ENCODE results near the gene IFNAR1. TPM values are rescaled to one million over a fixed set of nuclear protein-coding genes. Genes with fewer than 3 reads are reported as not detected.

Gene IFNAR1
- total RNA-seq, 1 experiment from 2014 or later = 20.5 TPM

GRCh38 chr21:33383056-33383888 lies 58.5 kb downstream of the IFNAR1 start:
- ChIA-PET CTCF (interaction anchor here (1.6 kb wide), 1 partner anchor 183 kb away, joined by 3 read pairs; no protein-coding TSS in a partner anchor), POLR2A (no interaction called here), RAD21 (ENCODE audit: low non-redundant PET in 1 of 2, low total read pairs in 2 of 2, uncharacterized antibody in 2 of 2, unreplicated experiment in 2 of 2) (no interaction called here)
- H4K20me1 ChIP-seq (ENCODE audit: insufficient read depth) = no peaks in the 10 kb centered on the region
- H3K4me2 ChIP-seq (ENCODE audit: low read length) = peak overlapping the region; percentile 64
- no peaks in the 10 kb centered on the region for H3K36me3 ChIP-seq (ENCODE audit: control insufficient read depth in 1 of 2, insufficient read depth in 2 of 2, low read length in 2 of 2)
- BruUV-seq (replicated peaks) = TSS peak; percentile 51
- H3K9ac ChIP-seq (ENCODE audit: low read length) = peak overlapping the region; percentile 56
- peak overlapping the region; percentile 78 for H2AFZ ChIP-seq (ENCODE audit: low read depth, low read length, poor library complexity, severe bottlenecking)
- H3K9me3 ChIP-seq (ENCODE audit: control insufficient read depth in 1 of 2, insufficient read depth in 1 of 2, low read depth in 1 of 2, low read length in 2 of 2) = no peaks in the 10 kb centered on the region
- TF ChIP-seq, protein P1, sequence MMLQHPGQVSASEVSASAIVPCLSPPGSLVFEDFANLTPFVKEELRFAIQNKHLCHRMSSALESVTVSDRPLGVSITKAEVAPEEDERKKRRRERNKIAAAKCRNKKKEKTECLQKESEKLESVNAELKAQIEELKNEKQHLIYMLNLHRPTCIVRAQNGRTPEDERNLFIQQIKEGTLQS (IDR thresholded peaks at IDR 0.05) = no peak
- TF ChIP-seq POLR2AphosphoS5 (IDR thresholded peaks at IDR 0.05; ENCODE audit: low read depth, low read length) (peak; percentile 48; the same call in 1 of the 2 replicates), JUND (IDR thresholded peaks at IDR 0.05) (no peak), FOSL1 (IDR thresholded peaks at IDR 0.05; ENCODE audit: low read depth) (no peak), TCF7L2 (IDR thresholded peaks at IDR 0.05; ENCODE audit: borderline replicate concordance, extremely low read depth, insufficient read depth, insufficient read length) (peak; percentile 40), CBX3 (IDR thresholded peaks at IDR 0.05; ENCODE audit: low read depth) (no peak)
- H3K27me3 ChIP-seq (ENCODE audit: insufficient read depth, low read length) = no peaks in the 10 kb centered on the region
- DNase-seq (ENCODE audit: low read depth, low spot score) (peak; percentile 86), ATAC-seq (peak; percentile 63)
- H3K4me1 ChIP-seq (ENCODE audit: control insufficient read depth in 1 of 2, insufficient read depth in 2 of 2, low read length in 2 of 2) = peaks cover 45 to 59% of the 10 kb centered on the region in 2 experiments
- H3K79me2 ChIP-seq (ENCODE audit: insufficient read depth, low read length) = no peaks in the 10 kb centered on the region
- H3K4me3 ChIP-seq (replicated peaks in 1 of 2; ENCODE audit: low read depth in 1 of 2, low read length in 2 of 2) = peak overlapping the region in 1 of 2 experiments; percentile 6; a peak in 1 of 4 replicates
- H3K27ac ChIP-seq (ENCODE audit: low read depth, low read length) = peak overlapping the region; percentile 80
- intact Hi-C loops (cut with micrococcal nuclease) = no loop called here
- H3K9me2 ChIP-seq (ENCODE audit: insufficient read depth) = no peaks in the 10 kb centered on the region

DNA sequence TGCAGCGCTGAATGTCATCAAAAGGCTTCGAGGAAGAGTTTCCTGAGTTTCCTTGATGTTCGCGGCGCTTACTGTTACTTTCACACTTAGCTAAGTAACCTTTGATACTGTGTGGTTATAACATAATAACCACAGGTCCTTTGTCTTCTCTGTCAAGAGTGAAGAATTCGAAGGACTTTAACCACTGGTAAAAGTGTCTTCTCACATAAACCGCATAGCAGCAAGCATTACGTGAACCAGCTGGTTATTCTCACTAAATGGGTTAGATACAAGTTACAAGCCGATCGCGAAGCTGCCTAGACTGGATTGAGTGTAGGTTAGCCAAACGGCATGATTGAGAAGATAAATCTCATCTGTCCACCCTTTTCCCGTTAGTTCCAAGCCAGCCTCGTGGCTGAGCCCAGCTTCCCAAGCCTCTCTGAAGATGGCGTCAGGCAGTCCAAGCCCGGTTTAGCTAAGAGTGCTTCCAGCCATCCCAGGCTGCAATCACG lies 60.1 kb downstream of the IFNAR1 start:
- no peaks in the 10 kb centered on the region for H3K9me3 ChIP-seq (ENCODE audit: control insufficient read depth in 1 of 2, insufficient read depth in 1 of 2, low read depth in 1 of 2, low read length in 2 of 2)
- no peak overlapping the region for H2AFZ ChIP-seq (ENCODE audit: low read depth, low read length, poor library complexity, severe bottlenecking)
- DNase-seq (ENCODE audit: low read depth, low spot score) = no peak
- H3K9me2 ChIP-seq (ENCODE audit: insufficient read depth) = no peaks in the 10 kb centered on the region
- ChIA-PET CTCF (interaction anchor here (0.9 to 1.6 kb wide), 3 partner anchors 9 to 185 kb away, joined by 3 to 6 read pairs (median 3); no protein-coding TSS in a partner anchor), POLR2A (interaction anchor here (1.0 kb wide), 1 partner anchor 20 kb away, joined by 4 read pairs; no protein-coding TSS in a partner anchor), RAD21 (ENCODE audit: low non-redundant PET in 1 of 2, low total read pairs in 2 of 2, uncharacterized antibody in 2 of 2, unreplicated experiment in 2 of 2) (no interaction called here)
- H3K4me2 ChIP-seq (ENCODE audit: low read length) = no peak overlapping the region
- no peak overlapping the region for H3K27ac ChIP-seq (ENCODE audit: low read depth, low read length)
- no peak overlapping the region for H3K4me3 ChIP-seq (replicated peaks in 1 of 2; ENCODE audit: low read depth in 1 of 2, low read length in 2 of 2)
- intact Hi-C loops (cut with micrococcal nuclease) = no loop called here
- no peak overlapping the region for H3K9ac ChIP-seq (ENCODE audit: low read length)
- H3K4me1 ChIP-seq (ENCODE audit: control insufficient read depth in 1 of 2, insufficient read depth in 2 of 2, low read length in 2 of 2) = peaks cover 36 to 48% of the 10 kb centered on the region in 2 experiments
- H3K36me3 ChIP-seq (ENCODE audit: control insufficient read depth in 1 of 2, insufficient read depth in 2 of 2, low read length in 2 of 2) = no peaks in the 10 kb centered on the region
- H4K20me1 ChIP-seq (ENCODE audit: insufficient read depth) = no peaks in the 10 kb centered on the region
- BruUV-seq (replicated peaks) = no TSS peak
- ATAC-seq = no peak
- H3K79me2 ChIP-seq (ENCODE audit: insufficient read depth, low read length) = no peaks in the 10 kb centered on the region
- H3K27me3 ChIP-seq (ENCODE audit: insufficient read depth, low read length) = no peaks in the 10 kb centered on the region
- TF ChIP-seq ZNF274 (IDR thresholded peaks at IDR 0.05; ENCODE audit: low read depth, low read length) = no peak
- no peak for TF ChIP-seq TCF7L2 (IDR thresholded peaks at IDR 0.05; ENCODE audit: borderline replicate concordance, extremely low read depth, insufficient read depth, insufficient read length)
- TF ChIP-seq CEBPB (IDR thresholded peaks at IDR 0.05; ENCODE audit: low read depth) = no peak
- TF ChIP-seq ELF1 (IDR thresholded peaks at IDR 0.05; ENCODE audit: borderline replicate concordance, low read depth) = no peak
- TF ChIP-seq EGR1 (IDR thresholded peaks at IDR 0.05; ENCODE audit: low read depth) = no peak
- no peak for TF ChIP-seq ZBTB33 (IDR thresholded peaks at IDR 0.05; ENCODE audit: extremely low read depth, insufficient replicate concordance, low read length)
- TF ChIP-seq, protein P2, sequence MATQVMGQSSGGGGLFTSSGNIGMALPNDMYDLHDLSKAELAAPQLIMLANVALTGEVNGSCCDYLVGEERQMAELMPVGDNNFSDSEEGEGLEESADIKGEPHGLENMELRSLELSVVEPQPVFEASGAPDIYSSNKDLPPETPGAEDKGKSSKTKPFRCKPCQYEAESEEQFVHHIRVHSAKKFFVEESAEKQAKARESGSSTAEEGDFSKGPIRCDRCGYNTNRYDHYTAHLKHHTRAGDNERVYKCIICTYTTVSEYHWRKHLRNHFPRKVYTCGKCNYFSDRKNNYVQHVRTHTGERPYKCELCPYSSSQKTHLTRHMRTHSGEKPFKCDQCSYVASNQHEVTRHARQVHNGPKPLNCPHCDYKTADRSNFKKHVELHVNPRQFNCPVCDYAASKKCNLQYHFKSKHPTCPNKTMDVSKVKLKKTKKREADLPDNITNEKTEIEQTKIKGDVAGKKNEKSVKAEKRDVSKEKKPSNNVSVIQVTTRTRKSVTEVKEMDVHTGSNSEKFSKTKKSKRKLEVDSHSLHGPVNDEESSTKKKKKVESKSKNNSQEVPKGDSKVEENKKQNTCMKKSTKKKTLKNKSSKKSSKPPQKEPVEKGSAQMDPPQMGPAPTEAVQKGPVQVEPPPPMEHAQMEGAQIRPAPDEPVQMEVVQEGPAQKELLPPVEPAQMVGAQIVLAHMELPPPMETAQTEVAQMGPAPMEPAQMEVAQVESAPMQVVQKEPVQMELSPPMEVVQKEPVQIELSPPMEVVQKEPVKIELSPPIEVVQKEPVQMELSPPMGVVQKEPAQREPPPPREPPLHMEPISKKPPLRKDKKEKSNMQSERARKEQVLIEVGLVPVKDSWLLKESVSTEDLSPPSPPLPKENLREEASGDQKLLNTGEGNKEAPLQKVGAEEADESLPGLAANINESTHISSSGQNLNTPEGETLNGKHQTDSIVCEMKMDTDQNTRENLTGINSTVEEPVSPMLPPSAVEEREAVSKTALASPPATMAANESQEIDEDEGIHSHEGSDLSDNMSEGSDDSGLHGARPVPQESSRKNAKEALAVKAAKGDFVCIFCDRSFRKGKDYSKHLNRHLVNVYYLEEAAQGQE (IDR thresholded peaks at IDR 0.05; ENCODE audit: low read depth) = no peak
